K562 (cell line): ENCODE results near the gene EMID1. TPM values are rescaled to one million over a fixed set of nuclear protein-coding genes. Genes with fewer than 3 reads are reported as not detected.

Source experiments
- ARID2 ChIP-seq: fragments of 450-650 bp; IDR thresholded peaks from 2 replicates; pipeline ENCODE4 v1.6.1; 2017; ENCODE audit warnings: antibody characterized with exemption, mild to moderate bottlenecking
- BCOR ChIP-seq: fragments of 450-650 bp; IDR thresholded peaks from 2 replicates; pipeline ENCODE4 v1.6.1; 2016
- FOXO4 ChIP-seq: fragments of 450-650 bp; formaldehyde crosslinking; IDR thresholded peaks from 2 replicates; pipeline ENCODE4 v1.4.0; 2020; ENCODE audit warnings: mild to moderate bottlenecking, moderate library complexity
- HDAC3 ChIP-seq: fragments of 450-650 bp; IDR thresholded peaks from 2 replicates; pipeline ENCODE4 v1.6.1; 2018; ENCODE audit warnings: borderline replicate concordance, mild to moderate bottlenecking, moderate library complexity; ENCODE audit not compliant: partially characterized antibody
- JUN ChIP-seq, 2 experiments: sonication (generic) in 1 of 2; formaldehyde crosslinking in 1 of 2; IDR thresholded peaks; 2 replicates each; pipeline versions ENCODE4 v1.6.1 to v1.8.0; 2012 to 2022; ENCODE audit warnings: borderline replicate concordance in 2 of 2, mild to moderate bottlenecking in 2 of 2, improper control_type of control experiment in 1 of 2, low read depth in 1 of 2, low read length in 1 of 2, missing genetic modification reagents in 1 of 2
- MAFF ChIP-seq: IDR thresholded peaks from 2 replicates; pipeline ENCODE4 v1.6.1; 2012; ENCODE audit warnings: low read length, improper control_type of control experiment
- NCOA2 ChIP-seq, 2 experiments: fragments of 450-650 bp; IDR thresholded peaks; 2 replicates each; pipeline ENCODE4 v1.6.1; 2018; ENCODE audit warnings: mild to moderate bottlenecking in 2 of 2, moderate library complexity in 1 of 2; ENCODE audit not compliant: partially characterized antibody in 2 of 2
- NFIC ChIP-seq: fragments of 450-650 bp; IDR thresholded peaks from 2 replicates; pipeline ENCODE4 v1.6.1; 2017; ENCODE audit warnings: mild to moderate bottlenecking, inconsistent platforms
- NFRKB ChIP-seq: fragments of 450-650 bp; IDR thresholded peaks from 2 replicates; pipeline ENCODE4 v1.6.1; 2016; ENCODE audit warnings: low read depth
- NR2C1 ChIP-seq, 2 experiments: fragments of 450-650 bp; IDR thresholded peaks; 2 replicates each; pipeline ENCODE4 v1.6.1; 2017; ENCODE audit warnings: mild to moderate bottlenecking in 2 of 2, antibody characterized with exemption in 1 of 2, inconsistent platforms in 1 of 2, missing compliant biosample characterization in 1 of 2, missing genetic modification characterization in 1 of 2
- NUFIP1 ChIP-seq: fragments of 450-650 bp; IDR thresholded peaks from 2 replicates; pipeline ENCODE4 v1.6.1; 2018; ENCODE audit not compliant: partially characterized antibody
- OTX1 ChIP-seq: fragments of 450-650 bp; formaldehyde crosslinking; IDR thresholded peaks from 2 replicates; pipeline ENCODE4 v1.4.0; 2022; ENCODE audit warnings: mild to moderate bottlenecking
- PHF21A ChIP-seq: fragments of 450-650 bp; IDR thresholded peaks from 2 replicates; pipeline ENCODE4 v1.6.1; 2017; ENCODE audit warnings: low read depth, borderline replicate concordance
- PML ChIP-seq: IDR thresholded peaks from 2 replicates; pipeline ENCODE4 v1.6.1; 2012; ENCODE audit warnings: low read length, inconsistent platforms
- PTRF ChIP-seq: fragments of 450-650 bp; IDR thresholded peaks from 2 replicates; pipeline ENCODE4 v1.6.1; 2016; ENCODE audit warnings: mild to moderate bottlenecking, missing genetic modification characterization, missing compliant biosample characterization
- RAD21 ChIP-seq, 2 experiments: fragments of 250-450 bp in 1 of 2; fragments of 450-650 bp in 1 of 2; sonication (Bioruptor Pico) in 1 of 2; formaldehyde crosslinking in 1 of 2; IDR thresholded peaks in 1 of 2; conservative IDR thresholded peaks in 1 of 2; 2 replicates each; pipeline versions ENCODE4 v1.4.0 to v1.8.0; 2020 to 2022; ENCODE audit warnings: mild to moderate bottlenecking in 2 of 2, moderate library complexity in 1 of 2
- RBFOX2 ChIP-seq: fragments of 200-400 bp; formaldehyde crosslinking; IDR thresholded peaks from 2 replicates; pipeline ENCODE4 v1.6.1; 2017; ENCODE audit warnings: low read depth, mild to moderate bottlenecking, low read length, moderate library complexity
- TARDBP ChIP-seq: fragments of 450-650 bp; IDR thresholded peaks from 2 replicates; pipeline ENCODE4 v1.6.1; 2016
- ZNF77 ChIP-seq: fragments of 250-450 bp; sonication (Bioruptor Pico); IDR thresholded peaks from 2 replicates; pipeline ENCODE4 v1.5.0; 2020
- polyA plus RNA-seq, 8 experiments: library from polyadenylated mRNA; depleted of rRNA in 4 of 8; stranded (reverse) in 5 of 8; unstranded in 3 of 8; fragments of >200 nt; fragmentation: Nextera tagmentation in 2 of 8; fragmentation: Illumina TruSeq in 1 of 8; extraction: Ambion mirVana in 2 of 8; extraction: Trizol in 1 of 8; gene quantifications; 2 replicates each; pipeline versions ENCODE4 v1.2.1 to v1.2.3, GENCODE V29; 2011 to 2014; ENCODE audit warnings: inconsistent platforms in 1 of 8, missing spikeins in 1 of 8
- total RNA-seq, 7 experiments: library from RNA; depleted of rRNA in 6 of 7; stranded (reverse); fragments of >200 nt in 6 of 7; fragmentation: Illumina TruSeq in 2 of 7; extraction: Trizol in 2 of 7; gene quantifications; 2 replicates each; pipeline versions ENCODE4 v1.2.1 to v1.2.3, GENCODE V29; 2011 to 2021; ENCODE audit warnings: low replicate concordance in 1 of 7
- TF ChIP-seq, protein P1 (sequence below): fragments of 250-450 bp; sonication (Bioruptor Pico); IDR thresholded peaks from 2 replicates; pipeline ENCODE4 v1.8.0; 2021; ENCODE audit warnings: moderate library complexity, mild to moderate bottlenecking, inconsistent platforms
- TF ChIP-seq, protein P2 (sequence below): fragments of 200-800 bp; sonication (Bioruptor generic); IDR thresholded peaks from 2 replicates; pipeline ENCODE4 v1.6.1; 2017; ENCODE audit warnings: missing genetic modification characterization, missing compliant biosample characterization
- TF ChIP-seq, protein P3 (sequence below): sonication (generic); formaldehyde crosslinking; IDR thresholded peaks from 2 replicates; pipeline ENCODE4 v1.8.1; 2023; ENCODE audit warnings: mild to moderate bottlenecking, missing genetic modification reagents

The EMID1 gene
- total and polyA plus RNA-seq, 9 of the 15 experiments (the other 6 are each of a cell fraction or from before 2014, with no cell fraction given), result 0.15 to 7.2 (median 2.7) TPM

- TF ChIP-seq RBFOX2, result peak; percentile 62
- no peak for TF ChIP-seq NR2C1 (IDR thresholded peaks at IDR 0.05)
- TF ChIP-seq NR2C1 (tag; IDR thresholded peaks at IDR 0.05), result peak; percentile 20; the same call in 1 of the 2 replicates
- TF ChIP-seq, protein P1, sequence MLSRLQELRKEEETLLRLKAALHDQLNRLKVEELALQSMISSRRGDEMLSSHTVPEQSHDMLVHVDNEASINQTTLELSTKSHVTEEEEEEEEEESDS (CRISPR knock-in tag), result no peak
- TF ChIP-seq NCOA2 (IDR thresholded peaks at IDR 0.05; ENCODE audit: partially characterized antibody in 2 of 2), result no peak
- TF ChIP-seq HDAC3, result no peak
- no peak for TF ChIP-seq ZNF77 (CRISPR knock-in tag)
- TF ChIP-seq MAFF, result no peak
- peak; percentile 81; the same call in 1 of the 2 replicates for TF ChIP-seq NFRKB
- 0 out of 2 replicates have a peak, but pooled peaks have one; percentile 42 for TF ChIP-seq PHF21A
- TF ChIP-seq, protein P2, sequence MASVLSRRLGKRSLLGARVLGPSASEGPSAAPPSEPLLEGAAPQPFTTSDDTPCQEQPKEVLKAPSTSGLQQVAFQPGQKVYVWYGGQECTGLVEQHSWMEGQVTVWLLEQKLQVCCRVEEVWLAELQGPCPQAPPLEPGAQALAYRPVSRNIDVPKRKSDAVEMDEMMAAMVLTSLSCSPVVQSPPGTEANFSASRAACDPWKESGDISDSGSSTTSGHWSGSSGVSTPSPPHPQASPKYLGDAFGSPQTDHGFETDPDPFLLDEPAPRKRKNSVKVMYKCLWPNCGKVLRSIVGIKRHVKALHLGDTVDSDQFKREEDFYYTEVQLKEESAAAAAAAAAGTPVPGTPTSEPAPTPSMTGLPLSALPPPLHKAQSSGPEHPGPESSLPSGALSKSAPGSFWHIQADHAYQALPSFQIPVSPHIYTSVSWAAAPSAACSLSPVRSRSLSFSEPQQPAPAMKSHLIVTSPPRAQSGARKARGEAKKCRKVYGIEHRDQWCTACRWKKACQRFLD (CRISPR knock-in tag), result peak; percentile 73
- TF ChIP-seq OTX1, result peak; percentile 78; the same call in 1 of the 2 replicates
- TF ChIP-seq PTRF (tag), result 0 out of 2 replicates have a peak, but pooled peaks have one; percentile 1
- 0 out of 2 replicates have a peak, but pooled peaks have one; percentile 11 for TF ChIP-seq ARID2
- TF ChIP-seq FOXO4 (CRISPR knock-in tag), result no peak
- no peak for TF ChIP-seq BCOR
- no peak for TF ChIP-seq JUN (IDR thresholded peaks at IDR 0.05; ENCODE audit: borderline replicate concordance, low read depth, low read length)
- no peak for TF ChIP-seq JUN (CRISPR knock-in tag; IDR thresholded peaks at IDR 0.05; ENCODE audit: borderline replicate concordance)
- TF ChIP-seq, protein P3, sequence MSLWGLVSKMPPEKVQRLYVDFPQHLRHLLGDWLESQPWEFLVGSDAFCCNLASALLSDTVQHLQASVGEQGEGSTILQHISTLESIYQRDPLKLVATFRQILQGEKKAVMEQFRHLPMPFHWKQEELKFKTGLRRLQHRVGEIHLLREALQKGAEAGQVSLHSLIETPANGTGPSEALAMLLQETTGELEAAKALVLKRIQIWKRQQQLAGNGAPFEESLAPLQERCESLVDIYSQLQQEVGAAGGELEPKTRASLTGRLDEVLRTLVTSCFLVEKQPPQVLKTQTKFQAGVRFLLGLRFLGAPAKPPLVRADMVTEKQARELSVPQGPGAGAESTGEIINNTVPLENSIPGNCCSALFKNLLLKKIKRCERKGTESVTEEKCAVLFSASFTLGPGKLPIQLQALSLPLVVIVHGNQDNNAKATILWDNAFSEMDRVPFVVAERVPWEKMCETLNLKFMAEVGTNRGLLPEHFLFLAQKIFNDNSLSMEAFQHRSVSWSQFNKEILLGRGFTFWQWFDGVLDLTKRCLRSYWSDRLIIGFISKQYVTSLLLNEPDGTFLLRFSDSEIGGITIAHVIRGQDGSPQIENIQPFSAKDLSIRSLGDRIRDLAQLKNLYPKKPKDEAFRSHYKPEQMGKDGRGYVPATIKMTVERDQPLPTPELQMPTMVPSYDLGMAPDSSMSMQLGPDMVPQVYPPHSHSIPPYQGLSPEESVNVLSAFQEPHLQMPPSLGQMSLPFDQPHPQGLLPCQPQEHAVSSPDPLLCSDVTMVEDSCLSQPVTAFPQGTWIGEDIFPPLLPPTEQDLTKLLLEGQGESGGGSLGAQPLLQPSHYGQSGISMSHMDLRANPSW, result no peak
- TF ChIP-seq PML, result 0 out of 2 replicates have a peak, but pooled peaks have one; percentile 10
- no peak for TF ChIP-seq NUFIP1
- 0 out of 2 replicates have a peak, but pooled peaks have one; percentile 7 for TF ChIP-seq NFIC
- no peak for TF ChIP-seq RAD21 (CRISPR knock-in tag; conservative IDR thresholded peaks at IDR 0.05 in 1 of 2, IDR thresholded peaks at IDR 0.05 in 1 of 2)
- TF ChIP-seq TARDBP, result 0 out of 2 replicates have a peak, but pooled peaks have one; percentile 16
These were observed 9.6 kb upstream of the EMID1 start (continued) for GRCh38 chr22:29195964-29196666.
